K562 (cell line): Measurements from ENCODE around the gene UNC119B. TPM values are rescaled to one million over a fixed set of nuclear protein-coding genes. Genes with fewer than 3 reads are reported as not detected.

Experiments
- ATAC-seq: fragments of 200-7000 bp; cut with Tn5 transposase; 3 replicates; pipeline ENCODE4 v1.9.1; 2020; ENCODE audit warnings: moderate library complexity
- BruUV-seq: library from RNA; stranded (reverse); fragments of 400-500 nt; replicated peaks from 2 replicates; lab custom pipeline; 2021; lab: Mats Ljungman, UMichigan
- CTCF ChIA-PET: fragments of 300-600 bp; formaldehyde crosslinking; extraction: SDS; loops from one replicate; lab custom pipeline; 2021; ENCODE audit warnings: low intra/inter-chr PET ratio; lab: Yijun Ruan, JAX
- POLR2A ChIA-PET: fragments of 300-600, 350-650 bp; sonication (Branson Sonifier 250); formaldehyde crosslinking; extraction: SDS; loops from one replicate; lab custom pipeline; 2021; ENCODE audit warnings: antibody characterized with exemption, inconsistent platforms; lab: Yijun Ruan, JAX
- DNase-seq, 4 experiments: peaks; one replicate each; pipeline versions ENCODE4 v3.0.0 to v3.0.0-alpha.2; 2011 to 2018; ENCODE audit warnings: low spot score in 3 of 4, mixed read lengths in 3 of 4; ENCODE audit errors: extremely low read depth in 1 of 4
- FAIRE-seq: peaks from 2 replicates; lab custom pipeline; 2011; peaks lifted over from hg19 to GRCh38; lab: Jason Lieb, UNC
- H2AFZ ChIP-seq: 2 replicates; pipeline ENCODE4 v1.6.0; 2011; ENCODE audit warnings: low read depth, low read length, control low read depth, inconsistent platforms
- H3K27ac ChIP-seq: fragments of 200-600 bp; 3 replicates; pipeline ENCODE4 v1.8.0; 2011; ENCODE audit warnings: low read depth, mild to moderate bottlenecking, control low read depth, inconsistent platforms, low read length, moderate library complexity, mixed read lengths; ENCODE audit errors: extremely low read depth
- H3K27me3 ChIP-seq, 2 experiments: fragments of 300-600 bp in 1 of 2; 2 replicates in 1 of 2; 3 replicates in 1 of 2; pipeline versions ENCODE4 v1.6.0 to v1.8.0; 2011; ENCODE audit warnings: inconsistent platforms in 2 of 2, low read length in 2 of 2, mild to moderate bottlenecking in 1 of 2, mixed read lengths in 1 of 2, moderate library complexity in 1 of 2; ENCODE audit not compliant: control insufficient read depth in 2 of 2, insufficient read depth in 2 of 2
- H3K36me3 ChIP-seq: fragments of 300-600 bp; 3 replicates; pipeline ENCODE4 v1.8.0; 2011; ENCODE audit warnings: mild to moderate bottlenecking, low read length, inconsistent platforms; ENCODE audit not compliant: control insufficient read depth, insufficient read depth
- H3K4me1 ChIP-seq, 2 experiments: fragments of 200-600 bp in 1 of 2; replicated peaks in 1 of 2; 2 replicates in 1 of 2; 3 replicates in 1 of 2; pipeline versions ENCODE4 v1.5.1 to v1.8.0; 2011; ENCODE audit warnings: inconsistent platforms in 2 of 2, low read length in 2 of 2, mild to moderate bottlenecking in 1 of 2, mixed read lengths in 1 of 2, moderate library complexity in 1 of 2; ENCODE audit not compliant: control insufficient read depth in 2 of 2, insufficient read depth in 2 of 2
- H3K4me2 ChIP-seq: 2 replicates; pipeline ENCODE4 v1.6.1; 2011; ENCODE audit warnings: low read length, control low read depth, inconsistent platforms, mixed read lengths; ENCODE audit not compliant: insufficient read depth
- H3K4me3 ChIP-seq: fragments of 200-600 bp; sonication (generic), shearing (Covaris generic); 2 replicates; pipeline ENCODE4 v1.5.1; 2016; ENCODE audit warnings: control low read depth, inconsistent platforms
- H3K79me2 ChIP-seq: fragments of 200-600 bp; 3 replicates; pipeline ENCODE4 v1.8.0; 2011; ENCODE audit warnings: low read length, inconsistent platforms; ENCODE audit not compliant: control insufficient read depth, insufficient read depth
- H3K9ac ChIP-seq, 2 experiments: 2 replicates each; pipeline versions ENCODE4 v1.6.0 to v1.6.1; 2011; ENCODE audit warnings: low read depth in 2 of 2, low read length in 2 of 2, control low read depth in 1 of 2, inconsistent platforms in 1 of 2, mild to moderate bottlenecking in 1 of 2, mixed read lengths in 1 of 2; ENCODE audit not compliant: insufficient read depth in 1 of 2
- H3K9me1 ChIP-seq: one replicate; pipeline ENCODE4 v1.6.0; 2011; ENCODE audit warnings: inconsistent platforms, mild to moderate bottlenecking, low read length, moderate library complexity; ENCODE audit not compliant: control insufficient read depth, insufficient read depth
- H3K9me3 ChIP-seq: replicated peaks from 2 replicates; pipeline ENCODE4 v1.5.1; 2011; ENCODE audit warnings: low read depth, low read length, inconsistent platforms; ENCODE audit not compliant: control insufficient read depth, insufficient read depth
- H4K20me1 ChIP-seq: replicated peaks from 2 replicates; pipeline ENCODE4 v1.6.1; 2011; ENCODE audit warnings: low read length, inconsistent platforms, mixed read lengths; ENCODE audit not compliant: control insufficient read depth, insufficient read depth
- CTCF ChIP-seq, 3 experiments: IDR thresholded peaks in 2 of 3; conservative IDR thresholded peaks in 1 of 3; 2 replicates each; pipeline ENCODE4 v1.5.1; 2011 to 2012; ENCODE audit warnings: low read length in 3 of 3, mild to moderate bottlenecking in 3 of 3, control low read depth in 2 of 3, improper control_type of control experiment in 1 of 3, inconsistent platforms in 1 of 3, low read depth in 1 of 3, mixed read lengths in 1 of 3, moderate library complexity in 1 of 3; ENCODE audit not compliant: insufficient read depth in 2 of 3
- NR4A1 ChIP-seq, 2 experiments: fragments of 250-450 bp in 1 of 2; fragments of 450-650 bp in 1 of 2; sonication (Bioruptor Pico) in 1 of 2; IDR thresholded peaks; 2 replicates each; pipeline versions ENCODE4 v1.4.0 to v1.6.1; 2016 to 2020; ENCODE audit warnings: mild to moderate bottlenecking in 2 of 2, missing compliant biosample characterization in 1 of 2, missing genetic modification characterization in 1 of 2, moderate library complexity in 1 of 2
- POLR2G ChIP-seq: fragments of 200-400 bp; formaldehyde crosslinking; IDR thresholded peaks from 2 replicates; pipeline ENCODE4 v1.6.1; 2017; ENCODE audit warnings: low read depth, mild to moderate bottlenecking, antibody characterized with exemption, low read length, moderate library complexity
- RAD21 ChIP-seq, 2 experiments: fragments of 250-450 bp in 1 of 2; fragments of 450-650 bp in 1 of 2; sonication (Bioruptor Pico) in 1 of 2; formaldehyde crosslinking in 1 of 2; IDR thresholded peaks in 1 of 2; conservative IDR thresholded peaks in 1 of 2; 2 replicates each; pipeline versions ENCODE4 v1.4.0 to v1.8.0; 2020 to 2022; ENCODE audit warnings: mild to moderate bottlenecking in 2 of 2, moderate library complexity in 1 of 2
- SMC3 ChIP-seq: conservative IDR thresholded peaks from 2 replicates; pipeline ENCODE4 v1.6.1; 2011; ENCODE audit warnings: low read depth, low read length, improper control_type of control experiment; ENCODE audit not compliant: insufficient read depth
- ZNF75A ChIP-seq: fragments of 450-650 bp; formaldehyde crosslinking; IDR thresholded peaks from 2 replicates; pipeline ENCODE4 v1.4.0; 2020; ENCODE audit warnings: mild to moderate bottlenecking
- WGBS: fragments of 100-300 bp; shearing (Covaris generic); methylation state at CpG from one replicate; pipeline ENCODE4 v1.1.6; 2016; ENCODE audit warnings: low coverage, mixed read lengths; ENCODE audit not compliant: insufficient coverage; ENCODE audit errors: missing lambda C conversion rate; 5-methylcytosine and 5-hydroxymethylcytosine counted together
- in situ Hi-C: fragments of 300-500 bp; cut with MboI; formaldehyde crosslinking; loops from 4 replicates; pipeline ENCODE4 v1.15.0; 2018; ENCODE audit warnings: inconsistent platforms, mixed read lengths
- intact Hi-C: fragments of 100-400 bp; cut with micrococcal nuclease; formaldehyde crosslinking; loops from 2 replicates; pipeline ENCODE4 v1.14.2; 2022
- polyA plus RNA-seq, 8 experiments: library from polyadenylated mRNA; depleted of rRNA in 4 of 8; stranded (reverse) in 5 of 8; unstranded in 3 of 8; fragments of >200 nt; fragmentation: Nextera tagmentation in 2 of 8; fragmentation: Illumina TruSeq in 1 of 8; extraction: Ambion mirVana in 2 of 8; extraction: Trizol in 1 of 8; gene quantifications; 2 replicates each; pipeline versions ENCODE4 v1.2.1 to v1.2.3, GENCODE V29; 2011 to 2014; ENCODE audit warnings: inconsistent platforms in 1 of 8, missing spikeins in 1 of 8
- total RNA-seq, 7 experiments: library from RNA; depleted of rRNA in 6 of 7; stranded (reverse); fragments of >200 nt in 6 of 7; fragmentation: Illumina TruSeq in 2 of 7; extraction: Trizol in 2 of 7; gene quantifications; 2 replicates each; pipeline versions ENCODE4 v1.2.1 to v1.2.3, GENCODE V29; 2011 to 2021; ENCODE audit warnings: low replicate concordance in 1 of 7

Gene UNC119B
- total and polyA plus RNA-seq, 9 of the 15 experiments (the other 6 are each of a cell fraction or from before 2014, with no cell fraction given), result 4.0 to 34.5 (median 15.1) TPM

- no TSS peak for BruUV-seq
- H3K79me2 ChIP-seq, result no peaks in the 10 kb centered on the region
- ChIA-PET POLR2A (interaction anchor here (0.6 to 0.7 kb wide), 2 partner anchors 17 to 58 kb away, joined by 3 read pairs; no protein-coding TSS in a partner anchor), CTCF (no interaction called here)
- 75% methylated on average over 18 of the region's 25 CpGs for WGBS
- in situ Hi-C loops, result no loop called here
- H3K4me1 ChIP-seq, result peaks cover 0 to 16% of the 10 kb centered on the region in 2 experiments; a peak in 2 of 5 replicates
- no peak overlapping the region for H3K27ac ChIP-seq
- 0 out of 2 replicates have a peak, but pooled peaks cover 5% of the 10 kb centered on the region for H4K20me1 ChIP-seq
- DNase-seq (peak in 1 of 4 experiments; percentile 37), FAIRE-seq (no peak), ATAC-seq (peak; percentile 75)
- H2AFZ ChIP-seq, result no peak overlapping the region
- H3K9ac ChIP-seq, result peak overlapping the region in 1 of 2 experiments; percentile 45; a peak in 1 of 4 replicates
- H3K27me3 ChIP-seq, result no peaks in the 10 kb centered on the region
- H3K36me3 ChIP-seq, result peaks cover 12% of the 10 kb centered on the region; the same call in 1 of the 3 replicates
- intact Hi-C loops, result no loop called here
- H3K4me2 ChIP-seq, result no peak overlapping the region
- H3K9me3 ChIP-seq, result no peaks in the 10 kb centered on the region
- no peak overlapping the region for H3K4me3 ChIP-seq
- TF ChIP-seq CTCF (IDR thresholded peaks at IDR 0.05 in 2 of 3, conservative IDR thresholded peaks at IDR 0.05 in 1 of 3; ENCODE audit: insufficient read depth in 2 of 3, low read depth in 1 of 3, low read length in 3 of 3) (peak; percentile 36 to 44 (median 43); a peak in 5 of 6 replicates), ZNF75A (CRISPR knock-in tag) (no peak), RAD21 (CRISPR knock-in tag; conservative IDR thresholded peaks at IDR 0.05 in 1 of 2, IDR thresholded peaks at IDR 0.05 in 1 of 2) (peak in 1 of 2 experiments; percentile 34; a peak in 2 of 4 replicates), NR4A1 (CRISPR knock-in tag; IDR thresholded peaks at IDR 0.05) (no peak), NR4A1 (tag; IDR thresholded peaks at IDR 0.05) (no peak), POLR2G (peak; percentile 19; the same call in 1 of the 2 replicates), SMC3 (0 out of 2 replicates have a peak, but pooled peaks have one; percentile 27)
- H3K9me1 ChIP-seq, result no peaks in the 10 kb centered on the region
Measured at GRCh38 chr12:120737557-120738251, 27.4 kb downstream of the UNC119B start.
